Measurements from ENCODE around the gene POM121L2.

DNA sequence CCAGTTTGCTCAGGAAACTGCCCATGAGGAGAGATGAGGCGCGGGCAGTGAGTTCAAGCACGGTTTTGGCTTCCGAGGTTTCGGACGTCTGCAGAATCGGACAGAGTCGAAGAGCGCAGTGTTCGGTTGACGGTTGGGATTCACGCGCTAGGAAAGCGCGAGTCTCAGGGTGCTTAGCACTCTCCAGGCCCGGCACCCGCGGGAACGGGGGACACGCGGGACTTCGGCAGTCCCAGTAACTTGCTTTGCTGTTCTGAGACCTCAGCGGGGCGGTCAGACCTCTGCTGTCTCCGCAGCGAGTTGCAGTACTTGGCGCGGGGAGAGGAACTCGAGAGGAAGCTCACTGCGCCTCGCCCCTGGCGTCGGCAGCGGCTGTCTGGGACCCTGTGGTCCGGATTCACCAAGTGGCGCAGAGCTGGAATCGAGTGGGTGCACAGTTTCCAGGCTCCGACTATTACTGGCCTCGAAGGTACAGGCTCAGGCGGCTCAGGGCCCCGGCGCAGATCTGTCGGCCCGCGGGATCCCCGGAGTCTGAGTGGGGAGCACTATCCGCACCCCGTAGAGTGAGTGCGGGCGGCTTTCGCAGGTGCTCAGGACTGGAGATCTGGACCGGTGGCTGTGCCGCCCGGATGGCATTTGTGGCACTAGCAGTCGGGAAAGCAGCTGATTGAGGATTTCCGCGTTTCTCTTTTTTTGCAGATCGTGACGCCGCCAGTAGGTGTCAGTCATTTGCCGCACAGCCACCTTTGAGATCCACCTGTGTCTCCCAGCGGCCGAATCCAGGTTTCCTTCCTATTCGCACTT is at the start of gene POM121L2:
- peak; percentile 78 for TF ChIP-seq CTCF (conservative IDR thresholded peaks at IDR 0.05; ENCODE audit: low read length)
- no peak for TF ChIP-seq EZH2phosphoT487 (IDR thresholded peaks at IDR 0.05; ENCODE audit: borderline replicate concordance)
